Thyroid gland (tissue), 4 donors: ENCODE measurements around the gene CAPN12.

Experiments used
- CTCF ChIP-seq, 6 experiments: fragments of 200-600 bp in 3 of 6; fragments of 450-650 bp in 3 of 6; sonication (generic) in 3 of 6; IDR thresholded peaks; one replicate each; pipeline ENCODE4 v1.5.1; 2016 to 2019; ENCODE audit warnings: antibody characterized with exemption in 6 of 6, mild to moderate bottlenecking in 2 of 6, inconsistent platforms in 1 of 6, moderate library complexity in 1 of 6
- POLR2A ChIP-seq, 2 donors: fragments of 450-650 bp; IDR thresholded peaks; one replicate each; pipeline ENCODE4 v1.6.1; 2017; ENCODE audit warnings: antibody characterized with exemption in 2 of 2, mild to moderate bottlenecking in 2 of 2, moderate library complexity in 1 of 2

- TF ChIP-seq CTCF (IDR thresholded peaks at IDR 0.05): no peak
- TF ChIP-seq POLR2A (IDR thresholded peaks at IDR 0.05): no peak
Observed at GRCh38 chr19:38734426-38735256, 9.6 kb downstream of the CAPN12 start.
